CD4-positive, alpha-beta T cell treated with Interleukin-6 at 100 ng/mL for 8 hours (primary cell): Measurements from ENCODE around the gene SRGN.
"Not testable (repeated sequence)": the region's sequence is repeated elsewhere in the genome, so short reads cannot be mapped to it uniquely, and the experiment has no call there.

ENCODE experiments used
- DNase-seq: peaks from one replicate; pipeline ENCODE4 v3.0.0-alpha.2; 2020; ENCODE audit warnings: mixed read lengths, low spot score

SRGN gene

DNA sequence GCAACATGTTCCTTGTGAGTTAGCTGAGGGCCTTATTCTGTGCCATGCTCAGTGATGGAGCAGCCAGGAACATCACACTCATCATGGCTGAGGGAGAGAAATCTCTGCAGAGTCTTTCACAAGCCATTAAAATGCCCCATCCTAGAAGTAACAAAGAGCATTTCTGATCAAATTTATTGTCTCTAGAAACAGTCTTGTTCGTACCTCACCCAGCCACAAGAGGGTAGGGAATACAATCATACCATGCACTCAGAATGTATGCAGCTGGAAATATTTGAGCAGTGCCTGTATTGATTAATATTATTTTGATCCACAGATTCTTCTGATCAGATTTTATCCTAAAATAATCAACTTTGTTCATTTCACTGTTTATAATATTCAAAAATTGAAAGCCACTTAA lies 53.4 kb downstream of the SRGN start:
- no peak for DNase-seq

DNA sequence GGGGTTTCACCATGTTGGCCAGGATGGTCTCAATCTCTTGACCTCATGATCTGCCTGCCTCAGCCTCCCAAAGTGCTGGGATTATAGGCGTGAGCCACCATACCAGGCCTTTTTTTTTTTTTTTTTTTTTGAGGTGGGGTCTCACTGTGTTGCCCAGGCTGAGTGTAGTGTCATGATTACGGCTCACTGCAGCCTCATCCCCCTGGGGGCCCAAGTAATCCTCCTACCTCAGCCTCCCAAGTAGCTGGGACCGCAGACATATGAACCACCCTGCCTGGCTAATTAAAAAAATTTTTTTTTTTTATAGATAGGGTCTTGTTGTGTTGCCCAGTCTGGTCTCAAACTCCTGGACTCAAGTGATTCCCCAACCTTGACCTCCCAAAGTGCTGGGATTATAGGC lies 54.2 kb downstream of the SRGN start:
- DNase-seq: not testable (repeated sequence)

DNA sequence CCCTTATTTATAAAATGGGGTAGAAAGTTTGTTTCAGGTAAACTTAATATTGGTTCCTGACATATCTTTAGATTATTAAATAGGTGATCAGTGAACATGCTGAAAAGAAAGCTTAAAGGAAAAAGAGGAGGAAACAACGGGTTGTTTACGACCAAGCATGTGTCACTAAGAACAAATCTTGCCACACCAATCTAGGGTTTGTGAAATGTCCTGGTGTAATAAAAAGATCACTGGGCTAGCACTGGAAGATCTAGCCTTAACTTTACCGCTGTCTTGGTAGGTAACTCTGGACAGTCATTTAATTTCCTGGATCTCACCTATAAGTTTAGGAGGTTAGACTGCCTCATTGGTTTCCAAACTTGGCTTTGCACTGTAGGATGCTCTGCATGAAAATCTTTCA lies 55.1 kb downstream of the SRGN start:
- no peak for DNase-seq

DNA sequence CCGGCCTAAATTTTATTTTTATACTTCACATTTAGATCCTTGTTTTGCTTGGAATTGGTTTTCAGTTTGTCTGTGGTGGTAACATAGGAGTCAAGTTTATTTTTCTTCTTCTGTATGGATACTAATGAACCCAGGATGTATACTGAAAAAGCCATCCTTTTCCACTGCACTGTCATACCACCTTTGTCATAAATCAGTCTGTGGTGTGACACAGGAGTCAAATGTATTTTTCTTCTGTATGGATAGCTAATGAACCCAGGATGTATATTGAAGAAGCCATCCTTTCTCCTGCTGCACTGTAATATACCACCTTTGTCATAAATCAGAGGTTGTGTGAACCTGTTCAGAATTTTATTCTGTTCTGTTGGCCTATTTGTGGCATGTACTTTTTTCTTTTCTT lies 57.4 kb downstream of the SRGN start:
- DNase-seq: no peak

DNA sequence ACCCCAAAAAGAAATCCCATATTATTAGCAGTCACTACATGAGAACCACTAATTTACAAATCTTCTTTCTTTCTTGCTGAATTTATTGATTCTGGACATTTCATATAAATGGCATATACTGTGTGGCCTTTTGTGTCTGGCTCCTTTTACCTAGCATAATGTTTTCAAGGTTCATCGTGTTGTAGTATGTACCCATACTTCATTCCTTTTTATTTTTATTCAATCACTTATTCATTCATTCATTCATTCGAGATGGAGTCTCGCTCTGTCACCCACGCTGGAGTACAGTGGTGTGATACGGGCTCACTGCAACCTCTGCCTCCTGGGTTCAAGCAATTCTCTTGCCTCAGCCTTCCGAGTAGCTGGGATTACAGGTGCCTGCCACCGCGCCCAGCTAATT lies 58.0 kb downstream of the SRGN start:
- no peak for DNase-seq

DNA sequence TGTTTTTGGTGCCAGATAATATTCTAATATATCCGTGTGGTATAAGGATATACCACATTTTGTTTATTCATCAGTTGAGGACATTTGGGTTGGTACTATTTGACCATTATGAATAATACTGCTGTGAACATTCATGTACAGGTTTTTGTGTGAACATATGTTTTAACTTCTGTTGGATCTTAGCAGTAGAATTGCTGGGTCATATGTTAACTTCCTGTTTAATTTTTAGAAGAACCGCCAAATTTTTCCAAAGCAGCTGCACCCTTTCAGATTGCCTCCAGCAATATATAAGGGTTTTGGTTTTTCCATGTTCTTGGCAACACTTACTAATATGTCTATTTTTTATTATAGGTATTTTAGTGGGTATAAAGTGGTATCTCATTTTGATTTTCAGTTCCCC lies 58.9 kb downstream of the SRGN start:
- no peak for DNase-seq

DNA sequence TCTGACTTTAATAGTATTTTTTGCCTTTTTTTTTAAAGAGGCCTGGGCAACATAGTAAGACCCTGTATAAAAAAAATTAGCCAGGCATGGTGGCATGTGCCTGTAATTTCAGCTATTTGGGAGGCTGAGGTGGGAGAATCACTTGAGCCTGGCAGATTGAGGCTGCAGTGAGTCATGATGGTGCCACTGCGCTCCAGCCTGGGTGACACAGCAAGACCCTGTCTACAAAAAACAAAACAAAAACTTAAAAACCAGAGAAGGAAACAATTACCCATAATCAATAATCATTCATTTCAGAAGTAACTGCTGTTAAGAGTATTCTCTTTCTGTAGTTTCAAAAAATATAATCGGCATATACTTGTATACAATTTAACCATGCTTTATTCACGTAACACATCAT lies 64.1 kb downstream of the SRGN start:
- DNase-seq: no peak

DNA sequence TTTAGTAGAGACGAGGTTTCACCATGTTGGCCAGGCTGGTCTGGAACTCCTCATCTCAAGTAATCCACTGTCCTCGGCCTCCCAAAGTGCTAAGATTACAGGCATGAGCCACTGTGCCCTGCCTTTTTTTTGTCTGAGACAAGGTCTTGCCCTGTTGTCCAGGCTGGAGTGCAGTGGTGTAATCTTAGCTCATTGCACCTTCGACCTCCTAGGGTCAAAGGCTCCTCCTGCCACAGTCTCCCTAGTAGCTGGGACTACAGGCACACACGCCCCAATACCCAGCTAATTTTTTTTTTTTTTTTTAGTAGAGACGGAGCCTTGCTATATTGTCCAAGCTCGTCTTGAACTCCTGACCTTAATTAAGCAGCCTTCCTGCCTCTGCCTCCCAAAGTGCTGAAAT lies 65.3 kb downstream of the SRGN start:
- DNase-seq: no peak
